ENCODE measurements around the gene CLDN19.

DNA sequence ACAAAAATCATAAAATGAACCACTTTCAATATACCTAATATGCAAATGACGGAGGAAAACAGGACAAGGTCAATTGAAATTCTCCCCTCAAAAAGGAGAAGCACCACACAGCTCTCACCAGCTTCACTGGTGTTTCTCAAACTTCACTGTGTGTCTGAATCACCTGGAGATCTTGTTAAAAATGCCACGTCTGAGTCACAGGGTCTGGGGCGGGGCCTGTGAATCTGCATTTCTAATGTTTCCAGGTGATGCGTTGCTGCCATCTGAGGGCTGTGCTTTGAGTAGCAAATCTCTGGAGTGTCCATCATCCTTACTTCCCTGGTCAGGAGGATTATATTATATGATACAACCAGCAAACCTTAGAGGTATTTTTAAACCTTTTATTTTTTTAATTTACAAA lies 9.0 kb downstream of the CLDN19 start:
- TF ChIP-seq CTCF (conservative IDR thresholded peaks at IDR 0.05) (peak; percentile 62), ZFX (IDR thresholded peaks at IDR 0.05) (no peak)

Data from C4-2B (cell line).